ENCODE data around the gene LAPTM4A. TPM values are rescaled to one million over a fixed set of nuclear protein-coding genes. Genes with fewer than 3 reads are reported as not detected.

The LAPTM4A gene
- polyA plus RNA-seq, 1 donor (not counting 4 experiments of a cell fraction or from before 2014, with no cell fraction given) = 509 TPM

DNA sequence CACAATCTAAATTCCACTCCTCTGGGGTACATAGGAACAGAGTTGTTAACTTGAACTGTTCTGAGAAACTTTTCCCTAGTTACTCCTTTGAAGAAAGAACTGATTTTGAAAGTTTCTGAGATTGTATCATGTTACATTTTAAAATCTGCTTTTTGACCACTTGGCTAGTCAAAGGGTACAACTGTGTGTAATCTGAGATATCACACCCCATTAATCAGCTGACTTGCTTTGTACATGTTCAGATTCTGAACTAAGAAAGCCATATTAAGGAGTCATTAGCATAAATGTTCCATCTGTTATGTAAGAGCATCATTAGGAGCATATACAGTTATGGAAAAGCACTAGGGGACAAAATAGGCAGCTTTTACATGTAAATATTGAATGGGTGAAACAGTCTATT lies 57.7 kb downstream of the LAPTM4A start:
- no peak overlapping the region for H3K27ac ChIP-seq (ENCODE audit: control insufficient read depth, insufficient read depth, low read length)
- FAIRE-seq (no peak), DNase-seq (ENCODE audit: low read depth, low spot score) (no peak)
- no peak overlapping the region for H3K4me2 ChIP-seq (ENCODE audit: control insufficient read depth, extremely low read depth, insufficient read depth, low read depth, low read length)
- no peaks in the 10 kb centered on the region for H3K27me3 ChIP-seq (ENCODE audit: control insufficient read depth, extremely low read depth, insufficient read depth, low read length)
- no peaks in the 10 kb centered on the region for H3K9me1 ChIP-seq (ENCODE audit: control insufficient read depth, extremely low read depth, insufficient read depth, low read length)
- no peak overlapping the region for H2AFZ ChIP-seq (ENCODE audit: control insufficient read depth, low read length)
- H4K20me1 ChIP-seq (ENCODE audit: control insufficient read depth, extremely low read depth, insufficient read depth, low read length) = no peaks in the 10 kb centered on the region
- peaks cover 11% of the 10 kb centered on the region for H3K4me1 ChIP-seq (ENCODE audit: control insufficient read depth, extremely low read depth, insufficient read depth, low read length)
- dilution Hi-C loops (cut with MboI; ENCODE audit: extremely low pct_ligation_motif_present, low sequenced_read_pairs) = no loop called here
- TF ChIP-seq CTCF (optimal IDR thresholded peaks at IDR 0.05 in 1 of 3, IDR thresholded peaks at IDR 0.05 in 1 of 3, conservative IDR thresholded peaks at IDR 0.05 in 1 of 3; ENCODE audit: extremely low read depth in 1 of 3, insufficient read depth in 2 of 3, low read length in 3 of 3) (no peak), EZH2 (IDR thresholded peaks at IDR 0.05; ENCODE audit: low read length) (no peak)
- no peak overlapping the region for H3K4me3 ChIP-seq (ENCODE audit: control insufficient read depth in 2 of 3, extremely low read depth in 1 of 3, insufficient read depth in 2 of 3, low read depth in 1 of 3, low read length in 3 of 3)
- peaks cover 5% of the 10 kb centered on the region for H3K79me2 ChIP-seq (ENCODE audit: control insufficient read depth, insufficient read depth, low read length)
- H3K9ac ChIP-seq (ENCODE audit: control insufficient read depth, extremely low read depth, insufficient read depth, low read length) = no peak overlapping the region
- H3K9me3 ChIP-seq (ENCODE audit: control insufficient read depth, low read depth, low read length) = no peaks in the 10 kb centered on the region
- H3K36me3 ChIP-seq (ENCODE audit: control insufficient read depth in 2 of 2, extremely low read depth in 1 of 2, insufficient read depth in 2 of 2, low read length in 2 of 2) = no peaks in the 10 kb centered on the region

DNA sequence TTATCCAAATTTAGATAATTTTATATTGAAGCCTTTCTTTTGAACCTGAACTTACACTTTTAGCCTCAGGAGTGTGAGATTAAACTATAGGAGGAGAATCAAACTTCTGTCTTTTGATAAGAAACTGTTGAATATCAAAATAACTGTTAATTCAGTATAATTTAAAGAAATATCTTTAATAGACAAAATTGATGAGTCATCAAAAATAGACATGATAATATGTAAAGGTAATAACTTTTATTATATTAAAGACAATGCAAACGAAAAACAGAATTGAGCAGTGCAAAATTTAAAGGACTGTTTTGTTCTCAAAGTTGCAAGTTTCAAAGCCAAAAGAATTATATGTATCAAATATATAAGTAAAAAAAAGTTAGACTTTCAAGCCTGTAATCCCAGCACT lies 59.5 kb downstream of the LAPTM4A start:
- peaks cover 15% of the 10 kb centered on the region for H3K4me1 ChIP-seq (ENCODE audit: control insufficient read depth, extremely low read depth, insufficient read depth, low read length)
- H3K4me3 ChIP-seq (ENCODE audit: control insufficient read depth in 2 of 3, extremely low read depth in 1 of 3, insufficient read depth in 2 of 3, low read depth in 1 of 3, low read length in 3 of 3) = no peak overlapping the region
- DNase-seq (ENCODE audit: low read depth, low spot score) (no peak), FAIRE-seq (no peak)
- no peaks in the 10 kb centered on the region for H3K27me3 ChIP-seq (ENCODE audit: control insufficient read depth, extremely low read depth, insufficient read depth, low read length)
- TF ChIP-seq CTCF (optimal IDR thresholded peaks at IDR 0.05 in 1 of 3, IDR thresholded peaks at IDR 0.05 in 1 of 3, conservative IDR thresholded peaks at IDR 0.05 in 1 of 3; ENCODE audit: extremely low read depth in 1 of 3, insufficient read depth in 2 of 3, low read length in 3 of 3) (no peak), EZH2 (IDR thresholded peaks at IDR 0.05; ENCODE audit: low read length) (no peak)
- H3K79me2 ChIP-seq (ENCODE audit: control insufficient read depth, insufficient read depth, low read length) = peaks cover 5% of the 10 kb centered on the region
- H3K9ac ChIP-seq (ENCODE audit: control insufficient read depth, extremely low read depth, insufficient read depth, low read length) = no peak overlapping the region
- H3K9me3 ChIP-seq (ENCODE audit: control insufficient read depth, low read depth, low read length) = no peaks in the 10 kb centered on the region
- H2AFZ ChIP-seq (ENCODE audit: control insufficient read depth, low read length) = no peak overlapping the region
- H4K20me1 ChIP-seq (ENCODE audit: control insufficient read depth, extremely low read depth, insufficient read depth, low read length) = no peaks in the 10 kb centered on the region
- no peaks in the 10 kb centered on the region for H3K9me1 ChIP-seq (ENCODE audit: control insufficient read depth, extremely low read depth, insufficient read depth, low read length)
- dilution Hi-C loops (cut with MboI; ENCODE audit: extremely low pct_ligation_motif_present, low sequenced_read_pairs) = no loop called here
- H3K36me3 ChIP-seq (ENCODE audit: control insufficient read depth in 2 of 2, extremely low read depth in 1 of 2, insufficient read depth in 2 of 2, low read length in 2 of 2) = no peaks in the 10 kb centered on the region
- no peak overlapping the region for H3K4me2 ChIP-seq (ENCODE audit: control insufficient read depth, extremely low read depth, insufficient read depth, low read depth, low read length)
- no peak overlapping the region for H3K27ac ChIP-seq (ENCODE audit: control insufficient read depth, insufficient read depth, low read length)

All from keratinocyte (primary cell).